Eye (tissue), 1 donor: ENCODE results near the gene AGPAT3.

Experiments used
- DNase-seq: peaks from one replicate; pipeline ENCODE4 v3.0.0-alpha.2; 2015

AGPAT3 gene

GRCh38 chr21:44003307-44003966 lies 138.4 kb downstream of the AGPAT3 start:
- no peak for DNase-seq

DNA sequence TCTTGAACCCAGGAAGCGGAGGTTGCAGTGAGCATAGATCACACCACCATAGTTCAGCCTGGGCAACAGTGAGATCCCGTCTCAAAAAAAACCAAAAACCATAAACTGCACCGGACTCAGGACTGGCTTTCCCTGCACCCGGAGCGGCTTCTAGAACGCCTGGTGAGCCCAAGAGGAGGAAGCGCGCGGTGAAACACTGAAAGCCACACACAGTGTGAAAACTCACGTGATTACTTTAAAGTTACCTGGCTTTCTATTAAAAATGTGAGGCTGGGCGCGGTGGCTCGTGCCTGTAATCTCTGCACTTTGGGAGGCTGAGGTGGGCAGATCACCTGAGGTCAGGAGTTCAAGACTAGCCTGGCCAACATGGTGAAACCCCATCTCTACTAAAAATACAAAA lies 140.0 kb downstream of the AGPAT3 start:
- DNase-seq: no peak

DNA sequence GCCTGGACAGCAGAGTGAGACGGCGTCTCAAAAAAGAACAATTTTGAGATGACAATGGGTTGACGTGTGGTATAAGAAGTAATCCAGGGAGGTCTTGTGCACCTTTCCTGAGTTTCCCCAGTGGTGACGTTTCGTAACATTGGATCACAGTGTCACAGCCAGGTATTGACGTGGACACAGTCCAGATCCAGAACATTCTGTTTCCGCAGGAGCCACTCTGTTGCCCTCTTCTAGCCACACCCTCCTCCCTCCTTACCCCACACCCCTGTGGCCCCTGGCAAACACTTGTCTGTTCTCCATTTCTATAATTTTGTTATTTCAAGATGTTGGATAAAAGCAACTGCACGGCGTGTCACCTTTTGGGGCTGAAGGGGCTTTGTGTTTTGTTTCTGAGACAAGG lies 140.6 kb downstream of the AGPAT3 start:
- no peak for DNase-seq

DNA sequence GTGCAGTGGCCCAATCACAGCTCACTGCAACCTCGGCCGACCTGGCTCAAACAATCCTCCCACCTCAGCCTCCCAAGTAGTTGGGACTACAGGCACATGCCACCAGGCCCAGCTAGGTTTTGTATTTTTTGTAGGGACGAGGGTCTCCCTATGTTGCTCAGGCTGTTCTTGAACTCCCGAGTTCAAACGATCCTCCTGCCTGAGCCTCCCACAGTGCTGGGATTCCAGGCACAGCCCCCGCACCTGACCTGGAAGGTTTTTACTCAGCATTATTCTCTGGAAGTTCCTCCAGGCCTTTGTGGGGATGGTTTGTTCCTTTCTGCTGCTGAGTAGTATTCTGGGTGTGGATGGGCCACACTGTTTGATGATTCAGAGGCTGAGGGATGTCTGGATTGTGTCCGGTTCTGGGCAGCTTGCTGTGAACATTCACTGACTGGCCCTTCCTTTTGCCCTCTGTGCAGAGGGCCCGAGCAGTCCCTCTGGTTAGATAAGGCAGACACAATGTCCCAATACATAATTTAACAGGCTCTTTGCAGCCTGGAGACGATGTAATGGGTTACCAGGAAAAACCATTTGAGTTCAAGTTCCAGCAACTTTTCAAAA lies 141.1 kb downstream of the AGPAT3 start:
- DNase-seq: no peak

- DNase-seq: no peak
Observed at GRCh38 chr21:44006656-44007055, 141.6 kb downstream of the AGPAT3 start.

- peak; percentile 22 for DNase-seq
Observed at GRCh38 chr21:44010429-44010828, 145.4 kb downstream of the AGPAT3 start.

DNA sequence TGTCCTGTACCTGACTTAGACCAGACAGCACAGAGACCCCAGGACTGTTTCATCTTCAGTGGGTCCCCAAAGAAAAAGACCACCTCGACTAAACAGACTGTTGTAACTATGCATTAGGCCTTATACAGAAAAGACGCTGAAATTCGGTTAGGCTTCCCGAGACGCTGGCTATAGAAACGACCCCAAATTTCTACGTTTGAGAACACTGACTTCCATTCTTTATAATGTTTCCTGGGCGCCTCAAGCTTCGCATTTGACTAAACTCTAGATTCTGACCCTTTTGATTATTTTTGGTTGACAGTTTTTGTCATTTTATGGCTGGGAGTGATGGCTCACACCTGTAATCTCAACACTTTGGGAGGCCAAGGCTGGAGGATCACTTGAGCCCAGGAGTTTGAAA lies 146.1 kb downstream of the AGPAT3 start:
- no peak for DNase-seq

- peak; percentile 93 for DNase-seq
Observed at GRCh38 chr21:44011579-44012473, 146.8 kb downstream of the AGPAT3 start, which contains the start of gene TRAPPC10. Gene TRAPPC10, plus strand, starts transcription at chr21:44012309. Its CDS starts 185 bp downstream, at chr21:44012494.

- peak; percentile 53 for DNase-seq
Observed at GRCh38 chr21:44012474-44013379, 147.7 kb downstream of the AGPAT3 start.

- no peak for DNase-seq
Observed at GRCh38 chr21:44013380-44014088, 148.5 kb downstream of the AGPAT3 start.

- DNase-seq: no peak
Observed at GRCh38 chr21:44017601-44018000, 152.6 kb downstream of the AGPAT3 start.

DNA sequence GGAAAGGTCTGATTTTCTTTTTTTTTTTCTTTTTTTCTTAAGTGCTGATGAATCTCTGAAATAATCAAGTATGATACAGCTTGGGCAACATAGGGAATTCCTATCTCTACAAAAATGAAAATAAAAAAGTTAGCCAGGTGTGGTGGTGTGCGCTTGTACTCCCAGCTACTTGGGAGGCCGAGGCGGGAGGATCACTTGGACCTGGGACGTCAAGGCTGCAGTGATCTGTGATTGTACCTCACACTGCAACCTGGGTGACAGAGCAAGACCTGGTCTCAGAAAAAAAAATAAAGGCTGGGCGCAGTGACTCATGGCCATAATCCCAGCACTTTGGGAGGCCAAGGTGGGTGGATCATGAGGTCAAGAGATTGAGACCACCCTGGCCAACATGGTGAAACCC lies 153.1 kb downstream of the AGPAT3 start:
- DNase-seq: no peak

- no peak for DNase-seq
Observed at GRCh38 chr21:44018813-44019567, 154.0 kb downstream of the AGPAT3 start.

GRCh38 chr21:44019568-44019958 lies 154.5 kb downstream of the AGPAT3 start:
- DNase-seq: no peak

DNA sequence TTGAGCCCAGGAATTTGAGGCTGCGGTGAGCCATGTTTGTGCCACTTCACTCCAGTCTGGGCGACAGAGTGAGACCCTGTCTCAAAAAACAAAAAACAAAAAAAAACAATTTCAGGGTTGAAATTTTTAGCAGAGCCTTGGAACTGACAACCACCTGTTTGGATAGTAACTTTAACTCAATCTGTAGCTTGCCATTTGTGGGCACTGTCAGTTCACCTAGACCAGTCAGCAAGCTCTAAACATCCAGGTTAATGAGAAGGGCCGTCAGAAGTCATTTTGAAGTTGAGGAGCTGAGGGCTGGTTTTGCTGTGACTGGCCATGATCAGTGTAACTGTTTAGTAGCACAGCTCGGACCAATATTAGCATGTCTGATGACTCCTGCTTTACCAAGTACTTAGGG lies 155.5 kb downstream of the AGPAT3 start:
- no peak for DNase-seq

GRCh38 chr21:44021064-44021463 lies 156.0 kb downstream of the AGPAT3 start:
- no peak for DNase-seq

- DNase-seq: no peak
Observed at GRCh38 chr21:44024257-44024656, 159.2 kb downstream of the AGPAT3 start.

DNA sequence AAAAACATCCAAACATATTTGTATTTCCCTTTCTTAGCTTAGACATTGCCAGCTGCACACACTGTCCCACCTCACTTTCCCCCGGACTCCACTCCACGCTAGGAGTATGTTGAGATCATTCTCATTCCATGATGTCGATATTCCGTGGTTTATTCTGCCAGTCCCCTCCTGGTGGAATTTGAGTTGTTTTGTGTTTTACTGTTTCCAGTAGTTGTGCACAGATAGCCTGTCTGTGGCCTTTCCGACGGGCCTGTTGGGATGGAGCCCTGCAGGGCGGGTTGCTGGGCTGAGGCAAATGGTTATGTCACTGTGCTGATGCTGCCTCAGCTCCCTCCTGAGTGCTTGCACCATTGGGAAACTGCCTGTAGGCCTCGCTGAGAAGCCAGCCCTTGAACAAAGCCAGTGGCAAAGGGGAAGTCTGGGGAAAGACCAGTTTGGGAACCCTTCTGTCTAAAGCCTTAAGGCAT lies 159.9 kb downstream of the AGPAT3 start:
- no peak for DNase-seq

DNA sequence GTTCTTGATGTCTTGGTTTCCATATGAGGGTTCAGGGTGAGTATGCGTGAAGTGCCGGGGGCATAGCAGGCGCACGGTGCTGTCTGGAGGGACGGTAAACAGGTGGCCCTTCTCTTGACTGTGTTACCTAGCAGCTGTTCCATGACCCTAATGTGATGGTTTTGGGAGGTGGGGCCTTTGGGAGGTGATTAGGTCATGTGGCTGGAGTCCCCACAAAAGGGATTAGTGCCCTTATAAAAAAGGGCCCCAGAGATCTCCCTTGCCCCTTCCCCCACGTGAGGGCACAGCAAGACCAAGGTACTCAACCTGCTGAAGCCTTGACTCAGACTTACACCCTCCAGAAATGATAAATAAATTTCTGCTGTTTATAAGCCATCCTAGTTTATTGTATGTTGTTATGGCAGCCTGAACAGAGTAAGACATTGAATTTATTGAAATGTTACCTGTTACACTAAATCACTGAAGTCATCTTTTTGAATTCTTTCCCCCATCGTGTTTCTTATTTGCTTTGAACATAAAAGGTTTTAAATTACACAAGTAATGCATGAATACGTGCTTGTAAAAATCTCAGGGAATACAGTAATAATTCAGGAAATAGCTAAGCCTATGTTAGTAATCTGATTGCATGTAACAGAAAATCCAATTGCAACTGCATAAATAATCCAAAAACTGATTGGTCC lies 162.7 kb downstream of the AGPAT3 start:
- DNase-seq: no peak

GRCh38 chr21:44028287-44028659 lies 163.2 kb downstream of the AGPAT3 start:
- DNase-seq: no peak
